ENCODE results near the gene ZNF684. TPM values are rescaled to one million over a fixed set of nuclear protein-coding genes. Genes with fewer than 3 reads are reported as not detected.
"Not testable (repeated sequence)": the region's sequence is repeated elsewhere in the genome, so short reads cannot be mapped to it uniquely, and the experiment has no call there.

Gene ZNF684
- total RNA-seq (2022) (1.4 and 1.8 TPM in 2 replicates), Bru-seq, nascent RNA (percentile 45 among the genes with signal in this experiment), BruChase-seq, experiment 1, labeled RNA remaining after a 6-hour chase (percentile 38 among the genes with signal in this experiment), BruChase-seq, experiment 2, labeled RNA remaining after a 2-hour chase (percentile 53 among the genes with signal in this experiment)
- long read RNA-seq, partial matches to known transcripts, result 0 of 5 reads
- long read RNA-seq, other reads (novel, unspliced or antisense), result 1 of 5 reads

DNA sequence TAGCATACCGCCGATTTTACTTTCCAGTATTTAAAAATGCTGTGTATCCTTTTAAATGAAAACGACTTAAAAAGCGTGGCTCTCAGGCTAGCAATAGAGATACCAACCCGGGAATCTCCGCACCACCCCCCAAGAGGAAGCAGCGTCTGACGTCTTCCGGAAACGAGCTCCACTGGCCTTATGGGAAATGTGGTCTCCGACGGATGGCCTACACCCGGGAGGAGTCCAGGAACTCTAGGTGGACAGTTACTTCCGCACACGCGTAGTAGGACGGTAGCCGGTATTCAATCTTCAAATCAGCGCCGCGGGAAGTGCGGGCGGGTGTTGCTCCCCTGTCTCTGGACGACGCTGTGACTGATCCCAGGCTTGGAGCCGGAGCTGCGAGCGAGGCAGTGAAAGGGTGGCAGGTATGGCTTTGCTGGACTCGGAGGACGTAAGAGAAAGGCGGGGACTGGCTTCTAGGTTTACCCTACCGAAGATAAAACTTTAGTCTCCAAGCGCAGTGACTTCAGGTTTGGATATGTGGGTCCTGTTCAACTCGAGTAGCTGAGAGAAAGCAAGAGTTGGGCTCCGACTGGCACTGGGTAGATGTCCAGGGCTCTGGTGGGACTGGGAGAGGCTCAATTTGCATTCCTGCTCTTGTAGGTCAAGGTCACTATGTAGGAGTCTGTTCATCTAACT is at the start of gene ZNF684:
ZNF684 (plus strand) TSS at position 257 of the 681 bp plus-strand sequence. CDS start 1,530 bp downstream, outside the sequence.
- Mint-ChIP-seq H3K36me3 (ENCODE audit: insufficient read depth, unreplicated experiment) (peaks cover 10% of the 10 kb centered on the region), H3K9me3 (ENCODE audit: unreplicated experiment) (peaks cover 7% of the 10 kb centered on the region), H3K4me1 (ENCODE audit: insufficient read depth, unreplicated experiment) (peaks cover 23% of the 10 kb centered on the region), H3K27ac (ENCODE audit: low read depth, unreplicated experiment) (peak within 1 kb of the TSS; percentile 85), H3K27me3 (ENCODE audit: insufficient read depth, unreplicated experiment) (no peaks in the 10 kb centered on the region), H3K4me3 (ENCODE audit: unreplicated experiment) (peak within 1 kb of the TSS; percentile 97)
- TF ChIP-seq, protein P1, sequence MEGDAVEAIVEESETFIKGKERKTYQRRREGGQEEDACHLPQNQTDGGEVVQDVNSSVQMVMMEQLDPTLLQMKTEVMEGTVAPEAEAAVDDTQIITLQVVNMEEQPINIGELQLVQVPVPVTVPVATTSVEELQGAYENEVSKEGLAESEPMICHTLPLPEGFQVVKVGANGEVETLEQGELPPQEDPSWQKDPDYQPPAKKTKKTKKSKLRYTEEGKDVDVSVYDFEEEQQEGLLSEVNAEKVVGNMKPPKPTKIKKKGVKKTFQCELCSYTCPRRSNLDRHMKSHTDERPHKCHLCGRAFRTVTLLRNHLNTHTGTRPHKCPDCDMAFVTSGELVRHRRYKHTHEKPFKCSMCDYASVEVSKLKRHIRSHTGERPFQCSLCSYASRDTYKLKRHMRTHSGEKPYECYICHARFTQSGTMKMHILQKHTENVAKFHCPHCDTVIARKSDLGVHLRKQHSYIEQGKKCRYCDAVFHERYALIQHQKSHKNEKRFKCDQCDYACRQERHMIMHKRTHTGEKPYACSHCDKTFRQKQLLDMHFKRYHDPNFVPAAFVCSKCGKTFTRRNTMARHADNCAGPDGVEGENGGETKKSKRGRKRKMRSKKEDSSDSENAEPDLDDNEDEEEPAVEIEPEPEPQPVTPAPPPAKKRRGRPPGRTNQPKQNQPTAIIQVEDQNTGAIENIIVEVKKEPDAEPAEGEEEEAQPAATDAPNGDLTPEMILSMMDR (IDR thresholded peaks at IDR 0.05; ENCODE audit: unreplicated experiment), result no peak
- ChIA-PET CTCF (interaction anchor here (0.5 to 2.0 kb wide), 14 partner anchors 15 to 448 kb away, joined by 3 to 8 read pairs (median 5); no protein-coding TSS in a partner anchor), POLR2A (interaction anchor here (0.7 to 2.1 kb wide), 22 partner anchors 9 to 408 kb away, joined by 3 to 8 read pairs (median 4); partner anchors contain the start of genes NFYC, ZFP69B and ZMPSTE24)
- BruUV-seq (replicated peaks), result TSS peak; percentile 60
- intact Hi-C loops (cut with micrococcal nuclease), result loop anchor here (2.0 to 5.0 kb wide), 2 partner anchors 136 to 421 kb away; partner anchors contain the start of gene RIMS3
- DNase-seq (ENCODE audit: unreplicated experiment), result peak; percentile 95

DNA sequence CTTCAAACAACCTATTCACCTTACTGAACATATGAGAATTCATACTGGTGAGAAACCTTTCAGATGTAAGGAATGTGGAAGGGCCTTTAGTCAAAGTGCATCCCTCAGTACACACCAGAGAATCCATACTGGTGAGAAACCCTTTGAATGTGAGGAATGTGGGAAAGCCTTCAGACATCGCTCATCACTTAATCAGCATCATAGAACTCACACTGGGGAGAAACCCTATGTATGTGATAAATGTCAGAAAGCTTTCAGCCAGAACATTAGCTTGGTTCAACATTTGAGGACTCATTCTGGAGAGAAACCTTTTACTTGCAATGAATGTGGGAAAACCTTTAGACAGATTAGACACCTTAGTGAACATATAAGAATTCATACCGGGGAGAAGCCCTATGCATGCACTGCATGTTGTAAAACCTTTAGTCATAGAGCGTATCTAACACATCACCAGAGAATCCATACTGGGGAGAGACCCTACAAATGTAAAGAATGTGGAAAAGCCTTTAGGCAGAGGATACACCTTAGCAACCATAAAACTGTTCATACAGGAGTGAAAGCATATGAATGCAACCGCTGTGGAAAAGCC is 36.0 kb upstream of the ZNF684 start:
- Mint-ChIP-seq H3K4me3 (ENCODE audit: unreplicated experiment) (no peak overlapping the region), H3K27ac (ENCODE audit: low read depth, unreplicated experiment) (no peak overlapping the region), H3K27me3 (ENCODE audit: insufficient read depth, unreplicated experiment) (no peaks in the 10 kb centered on the region), H3K9me3 (ENCODE audit: unreplicated experiment) (peaks cover 43% of the 10 kb centered on the region), H3K36me3 (ENCODE audit: insufficient read depth, unreplicated experiment) (peaks cover 48% of the 10 kb centered on the region), H3K4me1 (ENCODE audit: insufficient read depth, unreplicated experiment) (no peaks in the 10 kb centered on the region)
- intact Hi-C loops (cut with micrococcal nuclease), result no loop called here
- BruUV-seq (replicated peaks), result no TSS peak
- CTCF ChIA-PET, result interaction anchor here (0.6 kb wide), 2 partner anchors 23 to 399 kb away, joined by 3 read pairs; no protein-coding TSS in a partner anchor
- no peak for DNase-seq (ENCODE audit: unreplicated experiment)
- POLR2A ChIA-PET, result no interaction called here
- TF ChIP-seq, protein P1 (IDR thresholded peaks at IDR 0.05; ENCODE audit: unreplicated experiment), result no peak

DNA sequence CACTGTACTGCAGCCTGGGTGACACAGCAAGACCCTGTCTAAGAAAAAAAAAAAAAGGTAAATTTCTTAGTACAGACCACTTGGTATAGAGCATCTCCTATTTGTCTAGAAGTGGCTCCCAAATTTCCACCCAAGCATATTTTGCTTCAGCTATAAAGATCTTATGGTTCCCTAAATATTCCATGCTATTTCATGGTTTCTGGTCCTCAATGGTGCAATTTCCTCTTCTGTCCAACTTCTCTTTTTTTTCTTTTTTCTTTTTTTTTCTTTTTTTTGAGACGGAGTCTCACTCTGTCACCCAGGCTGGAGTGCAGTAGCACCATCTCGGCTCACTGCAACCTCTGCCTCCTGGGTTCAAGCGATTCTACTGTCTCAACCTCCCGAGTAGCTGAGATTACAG is 28.8 kb upstream of the ZNF684 start:
- H3K27me3 Mint-ChIP-seq (ENCODE audit: insufficient read depth, unreplicated experiment); H3K27ac Mint-ChIP-seq (ENCODE audit: low read depth, unreplicated experiment); H3K4me1 Mint-ChIP-seq (ENCODE audit: insufficient read depth, unreplicated experiment); BruUV-seq (replicated peaks); DNase-seq (ENCODE audit: unreplicated experiment); H3K4me3 Mint-ChIP-seq (ENCODE audit: unreplicated experiment); intact Hi-C loops (cut with micrococcal nuclease); H3K36me3 Mint-ChIP-seq (ENCODE audit: insufficient read depth, unreplicated experiment); POLR2A ChIA-PET; H3K9me3 Mint-ChIP-seq (ENCODE audit: unreplicated experiment): not testable (repeated sequence)
- CTCF ChIA-PET, result interaction anchor here (0.7 kb wide), 1 partner anchor 684 kb away, joined by 4 read pairs; no protein-coding TSS in a partner anchor

DNA sequence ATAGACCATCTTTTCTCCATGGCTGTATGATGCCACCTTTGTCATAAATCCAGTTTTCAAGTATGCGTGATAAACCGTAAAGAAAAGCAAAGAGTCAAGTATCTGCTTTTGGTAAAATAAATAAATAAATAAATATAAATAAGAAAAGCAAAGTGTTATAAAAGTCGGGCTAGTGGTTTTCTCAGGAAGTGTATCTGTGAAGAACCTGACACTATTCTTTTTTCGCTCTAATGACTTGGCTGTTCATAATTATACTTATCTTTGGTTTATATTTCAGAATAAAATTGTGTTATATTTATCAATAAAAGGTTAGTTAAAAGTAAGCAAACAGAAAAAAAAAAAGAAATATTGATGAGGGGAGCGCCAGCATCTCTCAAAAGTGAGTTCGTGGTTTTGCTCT is 23.5 kb upstream of the ZNF684 start:
- peak overlapping the region; percentile 64 for H3K27ac Mint-ChIP-seq (ENCODE audit: low read depth, unreplicated experiment)
- TF ChIP-seq, protein P1 (IDR thresholded peaks at IDR 0.05; ENCODE audit: unreplicated experiment), result no peak
- H3K9me3 Mint-ChIP-seq (ENCODE audit: unreplicated experiment), result peaks cover 8% of the 10 kb centered on the region
- H3K27me3 Mint-ChIP-seq (ENCODE audit: insufficient read depth, unreplicated experiment), result no peaks in the 10 kb centered on the region
- H3K4me1 Mint-ChIP-seq (ENCODE audit: insufficient read depth, unreplicated experiment), result no peaks in the 10 kb centered on the region
- intact Hi-C loops (cut with micrococcal nuclease), result no loop called here
- H3K4me3 Mint-ChIP-seq (ENCODE audit: unreplicated experiment), result peak overlapping the region; percentile 76
- ChIA-PET CTCF (interaction anchor here (0.6 kb wide), 1 partner anchor 390 kb away, joined by 4 read pairs; no protein-coding TSS in a partner anchor), POLR2A (no interaction called here)
- H3K36me3 Mint-ChIP-seq (ENCODE audit: insufficient read depth, unreplicated experiment), result no peaks in the 10 kb centered on the region
- DNase-seq (ENCODE audit: unreplicated experiment), result no peak
- BruUV-seq (replicated peaks), result TSS peak; percentile 82

Data from MCF 10A (cell line).